Measurements from ENCODE around the gene CYBRD1.

DNA sequence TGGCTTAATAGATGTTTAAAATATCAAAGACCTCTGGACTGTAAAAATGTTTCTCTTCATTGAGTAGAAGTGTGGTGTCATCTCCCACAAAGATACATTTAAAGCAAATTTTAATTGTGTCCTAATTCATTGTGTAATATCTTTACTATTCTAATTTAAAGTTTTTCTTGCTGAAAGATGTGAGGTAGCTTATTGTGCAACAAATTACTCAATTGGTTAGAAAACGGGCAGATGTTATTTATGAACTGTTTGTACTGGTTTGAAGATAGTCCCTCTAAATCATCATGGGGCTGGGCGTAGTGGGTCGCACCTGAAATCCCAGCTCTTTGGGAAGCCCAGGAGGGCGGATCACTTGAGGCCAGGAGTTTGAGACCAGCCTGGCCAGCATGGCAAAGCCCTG, 65.3 kb downstream of the CYBRD1 start:
- no peak for TF ChIP-seq POLR2A (IDR thresholded peaks at IDR 0.05)
- TF ChIP-seq, protein P1, sequence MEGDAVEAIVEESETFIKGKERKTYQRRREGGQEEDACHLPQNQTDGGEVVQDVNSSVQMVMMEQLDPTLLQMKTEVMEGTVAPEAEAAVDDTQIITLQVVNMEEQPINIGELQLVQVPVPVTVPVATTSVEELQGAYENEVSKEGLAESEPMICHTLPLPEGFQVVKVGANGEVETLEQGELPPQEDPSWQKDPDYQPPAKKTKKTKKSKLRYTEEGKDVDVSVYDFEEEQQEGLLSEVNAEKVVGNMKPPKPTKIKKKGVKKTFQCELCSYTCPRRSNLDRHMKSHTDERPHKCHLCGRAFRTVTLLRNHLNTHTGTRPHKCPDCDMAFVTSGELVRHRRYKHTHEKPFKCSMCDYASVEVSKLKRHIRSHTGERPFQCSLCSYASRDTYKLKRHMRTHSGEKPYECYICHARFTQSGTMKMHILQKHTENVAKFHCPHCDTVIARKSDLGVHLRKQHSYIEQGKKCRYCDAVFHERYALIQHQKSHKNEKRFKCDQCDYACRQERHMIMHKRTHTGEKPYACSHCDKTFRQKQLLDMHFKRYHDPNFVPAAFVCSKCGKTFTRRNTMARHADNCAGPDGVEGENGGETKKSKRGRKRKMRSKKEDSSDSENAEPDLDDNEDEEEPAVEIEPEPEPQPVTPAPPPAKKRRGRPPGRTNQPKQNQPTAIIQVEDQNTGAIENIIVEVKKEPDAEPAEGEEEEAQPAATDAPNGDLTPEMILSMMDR (IDR thresholded peaks at IDR 0.05 in 4 of 5, conservative IDR thresholded peaks at IDR 0.05 in 1 of 5) = no peak

Measured in gastrocnemius medialis (tissue), 4 donors.